Heart left ventricle (tissue), 13 donors: ENCODE data around the gene FADS2.

Source experiments
- POLR2A ChIP-seq, 2 donors: fragments of 450-650 bp; IDR thresholded peaks; one replicate each; pipeline ENCODE4 v1.6.1; 2017; ENCODE audit warnings: antibody characterized with exemption in 2 of 2, mild to moderate bottlenecking in 2 of 2, moderate library complexity in 2 of 2
- TF ChIP-seq, protein P1 (sequence below), 12 donors: fragments of 200-600 bp; sonication (generic) in 4 of 12; IDR thresholded peaks; one replicate each; pipeline versions ENCODE4 v1.5.0 to v1.8.0; 2018 to 2022; ENCODE audit warnings: antibody characterized with exemption in 12 of 12, mild to moderate bottlenecking in 5 of 12
- donor health status: ischemic (EF 13 %, LVEDD 7.1; RV severe dilation, severe dysfunction).
- donor health status: DM: no; HTN: yes; CAD: no.
- donor health status: DM: no; HTN: no; CAD: no.
- donor health status: ischemic (EF 25% LVEDD 6.9; RV normal size, moderate dysfunction).
- donor health status: ischemic (EF 25% LVEDD 5.7; RV mildly dilated, moderate dysfunction).
- donor health status: ischemic (EF 35%, LVEDD 5.7; RV mildly dilated, moderate dysfunction).
- donor health status: nonischemic (EF 11% LVEDD 7.7; RV severe dilation, severe dysfunction).
- donor health status: DM: yes; HTN: yes; CAD: no.
- donor health status: PGD.
- donor health status: ischemic (EF 29% LVEDD 5.4; RV normal size, mild dysfunction).
- donor health status: nonischemic (EF 23%, LVEDD 6.1; RV moderate dilation, normal function).

DNA sequence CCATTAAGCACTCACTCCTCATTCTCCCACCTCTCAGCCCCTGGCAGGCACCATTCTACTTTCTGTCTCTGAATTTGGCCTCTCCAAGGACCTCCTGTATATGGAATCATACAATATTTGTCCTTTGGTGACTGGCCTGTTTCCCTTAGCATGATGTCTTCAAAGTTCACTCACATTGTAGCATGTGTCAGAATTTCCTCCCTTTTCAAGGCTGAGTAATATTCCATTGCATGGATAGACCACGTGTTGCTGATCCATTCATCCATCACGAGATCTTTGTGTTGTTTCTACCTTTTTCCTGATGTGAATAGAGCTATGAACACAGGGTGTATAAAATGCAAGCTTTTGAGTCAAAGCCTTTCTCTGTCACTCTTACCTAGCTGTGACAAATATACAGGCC, 11.6 kb downstream of the FADS2 start:
- TF ChIP-seq, protein P1, sequence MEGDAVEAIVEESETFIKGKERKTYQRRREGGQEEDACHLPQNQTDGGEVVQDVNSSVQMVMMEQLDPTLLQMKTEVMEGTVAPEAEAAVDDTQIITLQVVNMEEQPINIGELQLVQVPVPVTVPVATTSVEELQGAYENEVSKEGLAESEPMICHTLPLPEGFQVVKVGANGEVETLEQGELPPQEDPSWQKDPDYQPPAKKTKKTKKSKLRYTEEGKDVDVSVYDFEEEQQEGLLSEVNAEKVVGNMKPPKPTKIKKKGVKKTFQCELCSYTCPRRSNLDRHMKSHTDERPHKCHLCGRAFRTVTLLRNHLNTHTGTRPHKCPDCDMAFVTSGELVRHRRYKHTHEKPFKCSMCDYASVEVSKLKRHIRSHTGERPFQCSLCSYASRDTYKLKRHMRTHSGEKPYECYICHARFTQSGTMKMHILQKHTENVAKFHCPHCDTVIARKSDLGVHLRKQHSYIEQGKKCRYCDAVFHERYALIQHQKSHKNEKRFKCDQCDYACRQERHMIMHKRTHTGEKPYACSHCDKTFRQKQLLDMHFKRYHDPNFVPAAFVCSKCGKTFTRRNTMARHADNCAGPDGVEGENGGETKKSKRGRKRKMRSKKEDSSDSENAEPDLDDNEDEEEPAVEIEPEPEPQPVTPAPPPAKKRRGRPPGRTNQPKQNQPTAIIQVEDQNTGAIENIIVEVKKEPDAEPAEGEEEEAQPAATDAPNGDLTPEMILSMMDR (IDR thresholded peaks at IDR 0.05) = no peak
- no peak for TF ChIP-seq POLR2A (IDR thresholded peaks at IDR 0.05)
